DND-41 (cell line): ENCODE results near the gene USB1.

ENCODE experiments used
- EZH2 ChIP-seq: IDR thresholded peaks from 3 replicates; pipeline ENCODE4 v1.6.1; 2012; ENCODE audit warnings: borderline replicate concordance, low read depth, mild to moderate bottlenecking, moderate library complexity, low read length, inconsistent platforms; ENCODE audit not compliant: severe bottlenecking
- TF ChIP-seq, protein P1 (sequence below): IDR thresholded peaks from 2 replicates; pipeline ENCODE4 v1.5.1; 2012; ENCODE audit warnings: borderline replicate concordance, low read length, moderate library complexity, mild to moderate bottlenecking; ENCODE audit not compliant: poor library complexity, severe bottlenecking; ENCODE audit errors: extremely low read depth

DNA sequence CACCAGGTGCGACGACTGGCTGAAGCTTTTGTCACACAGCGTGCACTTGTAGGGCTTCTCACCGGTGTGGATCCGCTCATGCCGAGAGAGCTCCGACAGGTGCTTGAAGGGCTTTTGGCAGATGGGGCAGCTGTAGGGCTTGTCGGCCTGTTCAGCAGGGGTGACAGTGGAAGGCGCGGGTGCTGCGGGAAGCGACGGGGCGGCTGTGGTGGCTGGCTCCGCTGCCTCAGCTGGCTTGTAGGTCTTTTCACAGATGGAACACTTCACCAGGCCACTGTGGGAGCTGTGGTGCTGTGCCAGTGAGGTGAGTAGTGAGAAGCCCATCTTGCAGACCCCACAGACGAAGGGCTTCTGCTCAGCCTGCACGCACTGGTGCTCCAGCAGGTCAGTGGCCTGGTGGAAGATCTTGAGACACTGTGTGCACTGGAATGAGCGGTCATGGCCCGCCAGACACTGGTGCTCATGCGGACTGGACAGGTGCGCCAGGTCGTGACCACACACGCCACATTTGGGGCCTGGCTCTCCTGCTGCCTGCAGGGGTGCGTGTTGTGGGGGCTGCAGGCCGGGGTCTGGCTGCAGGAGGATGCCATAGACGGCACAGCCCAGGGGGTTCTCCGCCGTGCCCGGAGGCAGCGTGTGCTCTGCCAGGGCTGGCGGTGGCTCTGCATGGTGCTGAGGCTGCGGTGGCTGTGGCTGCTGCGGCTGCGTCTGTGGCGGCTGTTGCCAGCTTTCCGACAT is 3.5 kb upstream of the USB1 start:
- TF ChIP-seq, protein P1, sequence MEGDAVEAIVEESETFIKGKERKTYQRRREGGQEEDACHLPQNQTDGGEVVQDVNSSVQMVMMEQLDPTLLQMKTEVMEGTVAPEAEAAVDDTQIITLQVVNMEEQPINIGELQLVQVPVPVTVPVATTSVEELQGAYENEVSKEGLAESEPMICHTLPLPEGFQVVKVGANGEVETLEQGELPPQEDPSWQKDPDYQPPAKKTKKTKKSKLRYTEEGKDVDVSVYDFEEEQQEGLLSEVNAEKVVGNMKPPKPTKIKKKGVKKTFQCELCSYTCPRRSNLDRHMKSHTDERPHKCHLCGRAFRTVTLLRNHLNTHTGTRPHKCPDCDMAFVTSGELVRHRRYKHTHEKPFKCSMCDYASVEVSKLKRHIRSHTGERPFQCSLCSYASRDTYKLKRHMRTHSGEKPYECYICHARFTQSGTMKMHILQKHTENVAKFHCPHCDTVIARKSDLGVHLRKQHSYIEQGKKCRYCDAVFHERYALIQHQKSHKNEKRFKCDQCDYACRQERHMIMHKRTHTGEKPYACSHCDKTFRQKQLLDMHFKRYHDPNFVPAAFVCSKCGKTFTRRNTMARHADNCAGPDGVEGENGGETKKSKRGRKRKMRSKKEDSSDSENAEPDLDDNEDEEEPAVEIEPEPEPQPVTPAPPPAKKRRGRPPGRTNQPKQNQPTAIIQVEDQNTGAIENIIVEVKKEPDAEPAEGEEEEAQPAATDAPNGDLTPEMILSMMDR: no peak
- no peak for TF ChIP-seq EZH2
